H9 (cell line): ENCODE data around the gene LRIT1. TPM values are rescaled to one million over a fixed set of nuclear protein-coding genes. Genes with fewer than 3 reads are reported as not detected.

Source experiments
- DNase-seq: peaks from one replicate; pipeline ENCODE4 v3.0.0-alpha.2; 2017
- H2AFZ ChIP-seq: one replicate; pipeline ENCODE4 v1.6.1; 2013; ENCODE audit warnings: mild to moderate bottlenecking, low read length, control low read depth, moderate library complexity
- H2AK5ac ChIP-seq: 2 replicates; pipeline ENCODE4 v1.6.1; 2013; ENCODE audit warnings: low read length, control low read depth, mixed read lengths; ENCODE audit not compliant: insufficient read length
- H2BK120ac ChIP-seq: one replicate; pipeline ENCODE4 v1.6.1; 2013; ENCODE audit warnings: low read depth, mild to moderate bottlenecking, low read length, control low read depth, inconsistent platforms; ENCODE audit not compliant: poor library complexity, severe bottlenecking
- H2BK12ac ChIP-seq: 2 replicates; pipeline ENCODE4 v1.6.1; 2013; ENCODE audit warnings: low read length, control low read depth, mixed read lengths, low read depth; ENCODE audit not compliant: insufficient read length
- H2BK15ac ChIP-seq: 2 replicates; pipeline ENCODE4 v1.6.1; 2013; ENCODE audit warnings: low read depth, low read length, control low read depth
- H2BK20ac ChIP-seq: one replicate; pipeline ENCODE4 v1.6.1; 2013; ENCODE audit warnings: low read depth, mild to moderate bottlenecking, low read length, control low read depth, inconsistent platforms; ENCODE audit not compliant: poor library complexity, severe bottlenecking
- H2BK5ac ChIP-seq: 2 replicates; pipeline ENCODE4 v1.6.1; 2013; ENCODE audit warnings: low read length, control low read depth, mixed read lengths; ENCODE audit not compliant: insufficient read length
- H3K14ac ChIP-seq: 2 replicates; pipeline ENCODE4 v1.6.1; 2013; ENCODE audit warnings: low read length, control low read depth; ENCODE audit not compliant: insufficient read depth
- H3K18ac ChIP-seq: 2 replicates; pipeline ENCODE4 v1.6.1; 2013; ENCODE audit warnings: low read depth, mild to moderate bottlenecking, mixed read lengths, low read length, control low read depth; ENCODE audit not compliant: insufficient read length
- H3K23ac ChIP-seq: 2 replicates; pipeline ENCODE4 v1.6.1; 2013; ENCODE audit warnings: low read length, control low read depth, mixed read lengths, low read depth; ENCODE audit not compliant: insufficient read length
- H3K23me2 ChIP-seq: 2 replicates; pipeline ENCODE4 v1.6.1; 2013; ENCODE audit warnings: low read depth, mild to moderate bottlenecking, mixed read lengths, low read length, control low read depth; ENCODE audit not compliant: insufficient read length, poor library complexity, severe bottlenecking
- H3K27ac ChIP-seq: 2 replicates; pipeline ENCODE4 v1.5.1; 2013; ENCODE audit warnings: low read length, control low read depth, mixed read lengths, low read depth; ENCODE audit not compliant: insufficient read length
- H3K27me3 ChIP-seq: 2 replicates; pipeline ENCODE4 v1.6.1; 2013; ENCODE audit warnings: low read length, control low read depth, inconsistent platforms; ENCODE audit not compliant: insufficient read depth
- H3K4ac ChIP-seq: 2 replicates; pipeline ENCODE4 v1.6.1; 2013; ENCODE audit warnings: low read depth, mild to moderate bottlenecking, control low read depth, inconsistent platforms, low read length, moderate library complexity
- H3K4me1 ChIP-seq: 2 replicates; pipeline ENCODE4 v1.6.1; 2013; ENCODE audit warnings: low read length, control low read depth, inconsistent platforms; ENCODE audit not compliant: insufficient read depth
- H3K4me2 ChIP-seq: 2 replicates; pipeline ENCODE4 v1.6.1; 2013; ENCODE audit warnings: low read length, control low read depth, mixed read lengths; ENCODE audit not compliant: insufficient read length, insufficient read depth
- H3K56ac ChIP-seq: 2 replicates; pipeline ENCODE4 v1.6.1; 2013; ENCODE audit warnings: low read depth, mild to moderate bottlenecking, mixed read lengths, low read length, control low read depth; ENCODE audit not compliant: insufficient read length
- H3K79me1 ChIP-seq: 2 replicates; pipeline ENCODE4 v1.6.1; 2013; ENCODE audit warnings: low read depth, mild to moderate bottlenecking, moderate library complexity, low read length, control low read depth, inconsistent platforms; ENCODE audit not compliant: insufficient read depth, poor library complexity, severe bottlenecking
- H3K79me2 ChIP-seq: 2 replicates; pipeline ENCODE4 v1.6.1; 2013; ENCODE audit warnings: low read length, control low read depth, inconsistent platforms; ENCODE audit not compliant: insufficient read depth
- H3K9ac ChIP-seq: 2 replicates; pipeline ENCODE4 v1.6.1; 2013; ENCODE audit warnings: low read length, control low read depth, mixed read lengths; ENCODE audit not compliant: insufficient read length; ENCODE audit errors: extremely low read depth
- H3K9me3 ChIP-seq: one replicate; pipeline ENCODE4 v1.6.1; 2013; ENCODE audit warnings: low read depth, low read length, inconsistent platforms; ENCODE audit not compliant: control insufficient read depth
- H3T11ph ChIP-seq: one replicate; pipeline ENCODE4 v1.6.1; 2013; ENCODE audit warnings: mild to moderate bottlenecking, low read length, control low read depth, inconsistent platforms
- H4K20me1 ChIP-seq: one replicate; pipeline ENCODE4 v1.6.1; 2013; ENCODE audit not compliant: control insufficient read depth, insufficient read length, insufficient read depth
- H4K5ac ChIP-seq: 2 replicates; pipeline ENCODE4 v1.6.1; 2013; ENCODE audit warnings: low read depth, mild to moderate bottlenecking, mixed read lengths, low read length, control low read depth; ENCODE audit not compliant: insufficient read length
- H4K8ac ChIP-seq: replicated peaks from 2 replicates; pipeline ENCODE4 v1.6.1; 2013; ENCODE audit warnings: low read length, control low read depth, mixed read lengths, low read depth; ENCODE audit not compliant: insufficient read length
- H4K91ac ChIP-seq: 2 replicates; pipeline ENCODE4 v1.6.1; 2013; ENCODE audit warnings: low read depth, mild to moderate bottlenecking, moderate library complexity, mixed read lengths, low read length, control low read depth; ENCODE audit not compliant: insufficient read length
- H3K27ac Mint-ChIP-seq, 3 experiments: 2 replicates in 2 of 3; 3 replicates in 1 of 3; pipeline ENCODE4 v1.8.0; 2020 to 2021; ENCODE audit warnings: mixed read lengths in 3 of 3, mild to moderate bottlenecking in 1 of 3, moderate library complexity in 1 of 3
- H3K27me3 Mint-ChIP-seq: 2 replicates; pipeline ENCODE4 v1.8.0; 2021; ENCODE audit warnings: low read depth, mild to moderate bottlenecking, moderate library complexity, mixed read lengths
- H3K36me3 Mint-ChIP-seq, 3 experiments: 2 replicates in 2 of 3; 3 replicates in 1 of 3; pipeline ENCODE4 v1.8.0; 2020 to 2021; ENCODE audit warnings: low read depth in 3 of 3, mixed read lengths in 3 of 3; ENCODE audit not compliant: insufficient read depth in 1 of 3
- H3K4me1 Mint-ChIP-seq, 2 experiments: 2 replicates each; pipeline ENCODE4 v1.8.0; 2020; ENCODE audit warnings: mixed read lengths in 2 of 2
- H3K4me3 Mint-ChIP-seq, 2 experiments: 2 replicates in 1 of 2; 3 replicates in 1 of 2; pipeline ENCODE4 v1.8.0; 2020 to 2021; ENCODE audit warnings: mild to moderate bottlenecking in 2 of 2, mixed read lengths in 2 of 2, moderate library complexity in 1 of 2
- H3K9me3 Mint-ChIP-seq, 2 experiments: 2 replicates in 1 of 2; 3 replicates in 1 of 2; pipeline ENCODE4 v1.8.0; 2020; ENCODE audit warnings: mild to moderate bottlenecking in 2 of 2, mixed read lengths in 2 of 2, moderate library complexity in 1 of 2
- WGBS: extraction: QIAGEN DNeasy Blood & Tissue Kit; methylation state at CpG from one replicate; pipeline ENCODE4 v1.1.7; 2013; ENCODE audit warnings: missing lambda C conversion rate, low lambda C conversion rate, mixed read lengths; ENCODE audit not compliant: insufficient read length; ENCODE audit errors: extremely low coverage; 5-methylcytosine and 5-hydroxymethylcytosine counted together
- total RNA-seq: library from RNA; stranded (reverse); gene quantifications from 2 replicates; pipeline ENCODE4 v1.2.1, GENCODE V29; 2021
- TF ChIP-seq, protein P1 (sequence below): fragments of 200-600 bp; sonication (generic); conservative IDR thresholded peaks from 3 replicates; pipeline ENCODE4 v1.8.0; 2021; ENCODE audit warnings: antibody characterized with exemption, mild to moderate bottlenecking

The LRIT1 gene
- total RNA-seq, 1 experiment from 2014 or later, result not detected

DNA sequence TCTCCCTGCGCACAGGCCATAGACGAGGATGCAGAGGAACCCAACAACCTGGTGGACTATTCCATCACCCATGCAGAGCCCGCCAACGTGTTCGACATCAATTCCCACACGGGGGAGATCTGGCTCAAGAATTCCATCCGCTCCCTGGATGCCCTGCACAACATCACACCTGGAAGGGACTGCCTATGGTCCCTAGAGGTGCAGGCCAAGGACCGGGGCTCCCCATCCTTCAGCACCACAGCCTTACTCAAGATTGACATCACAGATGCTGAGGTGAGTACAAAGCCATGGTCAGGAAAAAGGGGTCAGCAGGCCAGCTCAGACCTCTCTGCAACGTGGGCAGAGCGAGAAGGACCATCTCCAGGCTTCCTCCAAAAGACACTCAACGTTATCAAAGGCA, 28.3 kb downstream of the LRIT1 start:
- H3K18ac ChIP-seq, result no peak overlapping the region
- no peak overlapping the region for H2BK5ac ChIP-seq
- H3K23ac ChIP-seq, result no peak overlapping the region
- no peak overlapping the region for H2BK120ac ChIP-seq
- Mint-ChIP-seq H3K9me3 (no peaks in the 10 kb centered on the region), H3K4me1 (peaks cover 0 to 6% of the 10 kb centered on the region in 2 experiments; a peak in 3 of 4 replicates), H3K36me3 (no peaks in the 10 kb centered on the region; a peak in 1 of 7 replicates), H3K27ac (no peak overlapping the region), H3K27me3 (no peaks in the 10 kb centered on the region), H3K4me3 (no peak overlapping the region)
- no peak overlapping the region for H3K27ac ChIP-seq
- H3K23me2 ChIP-seq, result no peaks in the 10 kb centered on the region
- H3K4me2 ChIP-seq, result no peak overlapping the region
- H3K56ac ChIP-seq, result no peak overlapping the region
- no peaks in the 10 kb centered on the region for H4K20me1 ChIP-seq
- DNase-seq, result no peak
- H3T11ph ChIP-seq, result no peak overlapping the region
- peak overlapping the region; percentile 21 for H4K5ac ChIP-seq
- no peak overlapping the region for H3K14ac ChIP-seq
- H4K8ac ChIP-seq, result no peak overlapping the region
- no CpG with 5 or more reads among the region's 11 CpGs for WGBS
- no peaks in the 10 kb centered on the region for H3K27me3 ChIP-seq
- no peak overlapping the region for H2BK20ac ChIP-seq
- H2BK12ac ChIP-seq, result no peak overlapping the region
- H3K79me2 ChIP-seq, result no peaks in the 10 kb centered on the region
- no peak overlapping the region for H2AFZ ChIP-seq
- no peak overlapping the region for H2BK15ac ChIP-seq
- no peaks in the 10 kb centered on the region for H3K4me1 ChIP-seq
- H4K91ac ChIP-seq, result no peak overlapping the region
- no peak overlapping the region for H2AK5ac ChIP-seq
- no peak overlapping the region for H3K4ac ChIP-seq
- no peaks in the 10 kb centered on the region for H3K9me3 ChIP-seq
- no peaks in the 10 kb centered on the region for H3K79me1 ChIP-seq
- TF ChIP-seq, protein P1, sequence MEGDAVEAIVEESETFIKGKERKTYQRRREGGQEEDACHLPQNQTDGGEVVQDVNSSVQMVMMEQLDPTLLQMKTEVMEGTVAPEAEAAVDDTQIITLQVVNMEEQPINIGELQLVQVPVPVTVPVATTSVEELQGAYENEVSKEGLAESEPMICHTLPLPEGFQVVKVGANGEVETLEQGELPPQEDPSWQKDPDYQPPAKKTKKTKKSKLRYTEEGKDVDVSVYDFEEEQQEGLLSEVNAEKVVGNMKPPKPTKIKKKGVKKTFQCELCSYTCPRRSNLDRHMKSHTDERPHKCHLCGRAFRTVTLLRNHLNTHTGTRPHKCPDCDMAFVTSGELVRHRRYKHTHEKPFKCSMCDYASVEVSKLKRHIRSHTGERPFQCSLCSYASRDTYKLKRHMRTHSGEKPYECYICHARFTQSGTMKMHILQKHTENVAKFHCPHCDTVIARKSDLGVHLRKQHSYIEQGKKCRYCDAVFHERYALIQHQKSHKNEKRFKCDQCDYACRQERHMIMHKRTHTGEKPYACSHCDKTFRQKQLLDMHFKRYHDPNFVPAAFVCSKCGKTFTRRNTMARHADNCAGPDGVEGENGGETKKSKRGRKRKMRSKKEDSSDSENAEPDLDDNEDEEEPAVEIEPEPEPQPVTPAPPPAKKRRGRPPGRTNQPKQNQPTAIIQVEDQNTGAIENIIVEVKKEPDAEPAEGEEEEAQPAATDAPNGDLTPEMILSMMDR, result no peak
- H3K9ac ChIP-seq, result no peak overlapping the region
